Brain microvascular endothelial cell (primary cell): ENCODE data around the gene FKBP1A.

Experiments
- DNase-seq: peaks from one replicate; pipeline ENCODE4 v3.0.0-alpha.2; 2020
- H3K27ac ChIP-seq: fragments of 250-450 bp; sonication (Bioruptor Pico); 2 replicates; pipeline ENCODE4 v1.5.1; 2020; ENCODE audit warnings: mild to moderate bottlenecking, moderate library complexity
- H3K27me3 ChIP-seq: fragments of 250-450 bp; sonication (Bioruptor Pico); replicated peaks from 2 replicates; pipeline ENCODE4 v1.5.1; 2020; ENCODE audit warnings: mild to moderate bottlenecking
- H3K36me3 ChIP-seq: fragments of 250-450 bp; sonication (Bioruptor Pico); replicated peaks from 2 replicates; pipeline ENCODE4 v1.5.1; 2020; ENCODE audit warnings: mild to moderate bottlenecking
- H3K4me3 ChIP-seq: 2 replicates; pipeline ENCODE4 v1.5.1; 2011; ENCODE audit warnings: low read depth, mild to moderate bottlenecking, control low read depth, low read length, moderate library complexity
- CTCF ChIP-seq: IDR thresholded peaks from 2 replicates; pipeline ENCODE4 v1.5.1; 2011; ENCODE audit warnings: low read depth, mild to moderate bottlenecking, moderate library complexity, low read length, control low read depth, inconsistent platforms; ENCODE audit errors: missing control alignments
- in situ Hi-C: cut with HindIII; loops from 2 replicates; pipeline ENCODE4 v1.10.0; 2017; ENCODE audit warnings: low sequenced_read_pairs, low pct_ligation_motif_present

FKBP1A gene

GRCh38 chr20:1333462-1334369, 59.1 kb downstream of the FKBP1A start:
- no peak for TF ChIP-seq CTCF
- no peak overlapping the region for H3K27ac ChIP-seq

GRCh38 chr20:1332749-1333300, 60.0 kb downstream of the FKBP1A start:
- no peak overlapping the region for H3K27ac ChIP-seq
- DNase-seq: no peak
- TF ChIP-seq CTCF: no peak
- H3K27me3 ChIP-seq: no peaks in the 10 kb centered on the region
- H3K36me3 ChIP-seq: peaks cover 5% of the 10 kb centered on the region
- in situ Hi-C loops: no loop called here
- H3K4me3 ChIP-seq: no peak overlapping the region

More at GRCh38 chr20:1333462-1334369, 59.1 kb downstream of the FKBP1A start:
- Histone ChIP-seq H3K4me3 (no peak overlapping the region), H3K27me3 (no peaks in the 10 kb centered on the region), H3K36me3 (peaks cover 5% of the 10 kb centered on the region)
- in situ Hi-C loops: no loop called here
- DNase-seq: no peak

- TF ChIP-seq CTCF: no peak
- Histone ChIP-seq H3K36me3 (peaks cover 5% of the 10 kb centered on the region), H3K4me3 (no peak overlapping the region), H3K27me3 (no peaks in the 10 kb centered on the region), H3K27ac (no peak overlapping the region)
- DNase-seq: no peak
- in situ Hi-C loops: no loop called here
These were observed 60.9 kb downstream of the FKBP1A start for GRCh38 chr20:1331801-1332453.

- Histone ChIP-seq H3K36me3 (peaks cover 5% of the 10 kb centered on the region), H3K27ac (no peak overlapping the region), H3K27me3 (no peaks in the 10 kb centered on the region), H3K4me3 (no peak overlapping the region)
- in situ Hi-C loops: no loop called here
- TF ChIP-seq CTCF: no peak
- no peak for DNase-seq
These were observed 61.8 kb downstream of the FKBP1A start for GRCh38 chr20:1331101-1331500.

GRCh38 chr20:1330075-1330830, 62.6 kb downstream of the FKBP1A start:
- TF ChIP-seq CTCF: no peak
- H3K27ac ChIP-seq: no peak overlapping the region
- DNase-seq: no peak
- no peaks in the 10 kb centered on the region for H3K27me3 ChIP-seq
- H3K36me3 ChIP-seq: peaks cover 5% of the 10 kb centered on the region
- H3K4me3 ChIP-seq: no peak overlapping the region
- in situ Hi-C loops: no loop called here
